ENCODE results near the gene C3orf62. TPM values are rescaled to one million over a fixed set of nuclear protein-coding genes. Genes with fewer than 3 reads are reported as not detected.
"Not testable (repeated sequence)": the region's sequence is repeated elsewhere in the genome, so short reads cannot be mapped to it uniquely, and the experiment has no call there.

C3orf62 gene
- total RNA-seq, 1 donor from 2014 or later, result 10.0 TPM

GRCh38 chr3:49244581-49245205 is 32.3 kb downstream of the C3orf62 start:
- intact Hi-C loops (cut with DNase I), result no loop called here
- Histone ChIP-seq H3K9me3 (no peaks in the 10 kb centered on the region), H3K36me3 (no peaks in the 10 kb centered on the region), H3K27ac (no peak overlapping the region), H3K4me3 (no peak overlapping the region), H3K27me3 (ENCODE audit: low read depth) (no peaks in the 10 kb centered on the region), H3K4me1 (peaks cover 28% of the 10 kb centered on the region)
- TF ChIP-seq, protein P1, sequence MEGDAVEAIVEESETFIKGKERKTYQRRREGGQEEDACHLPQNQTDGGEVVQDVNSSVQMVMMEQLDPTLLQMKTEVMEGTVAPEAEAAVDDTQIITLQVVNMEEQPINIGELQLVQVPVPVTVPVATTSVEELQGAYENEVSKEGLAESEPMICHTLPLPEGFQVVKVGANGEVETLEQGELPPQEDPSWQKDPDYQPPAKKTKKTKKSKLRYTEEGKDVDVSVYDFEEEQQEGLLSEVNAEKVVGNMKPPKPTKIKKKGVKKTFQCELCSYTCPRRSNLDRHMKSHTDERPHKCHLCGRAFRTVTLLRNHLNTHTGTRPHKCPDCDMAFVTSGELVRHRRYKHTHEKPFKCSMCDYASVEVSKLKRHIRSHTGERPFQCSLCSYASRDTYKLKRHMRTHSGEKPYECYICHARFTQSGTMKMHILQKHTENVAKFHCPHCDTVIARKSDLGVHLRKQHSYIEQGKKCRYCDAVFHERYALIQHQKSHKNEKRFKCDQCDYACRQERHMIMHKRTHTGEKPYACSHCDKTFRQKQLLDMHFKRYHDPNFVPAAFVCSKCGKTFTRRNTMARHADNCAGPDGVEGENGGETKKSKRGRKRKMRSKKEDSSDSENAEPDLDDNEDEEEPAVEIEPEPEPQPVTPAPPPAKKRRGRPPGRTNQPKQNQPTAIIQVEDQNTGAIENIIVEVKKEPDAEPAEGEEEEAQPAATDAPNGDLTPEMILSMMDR (IDR thresholded peaks at IDR 0.05), result no peak
- DNase-seq (no peak), ATAC-seq (peak; percentile 25 to 50)

DNA sequence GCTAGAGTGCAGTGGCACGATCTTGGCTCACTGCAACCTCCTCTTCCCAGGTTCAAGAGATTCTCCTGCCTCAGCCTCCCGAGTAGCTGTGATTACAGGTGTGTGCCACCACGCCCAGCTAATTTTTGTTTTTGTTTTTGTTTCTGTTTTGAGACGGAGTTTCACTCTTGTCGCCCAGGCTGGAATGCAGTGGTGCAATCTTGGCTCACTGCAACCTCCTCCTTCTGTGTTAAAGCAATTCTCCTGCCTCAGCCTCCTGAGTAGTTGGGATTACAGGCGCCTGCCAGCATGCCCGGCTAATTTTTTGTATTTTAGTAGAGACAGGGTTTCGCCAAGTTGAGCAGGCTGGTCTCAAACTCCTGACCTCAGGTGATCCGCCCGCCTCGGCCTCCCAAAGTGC is 36.9 kb downstream of the C3orf62 start:
- H3K4me3 ChIP-seq; DNase-seq; H3K36me3 ChIP-seq; ATAC-seq; H3K9me3 ChIP-seq; intact Hi-C loops (cut with DNase I); H3K27me3 ChIP-seq (ENCODE audit: low read depth): not testable (repeated sequence)
- peak overlapping the region; percentile 62 for H3K27ac ChIP-seq
- H3K4me1 ChIP-seq, result peaks cover 18% of the 10 kb centered on the region

DNA sequence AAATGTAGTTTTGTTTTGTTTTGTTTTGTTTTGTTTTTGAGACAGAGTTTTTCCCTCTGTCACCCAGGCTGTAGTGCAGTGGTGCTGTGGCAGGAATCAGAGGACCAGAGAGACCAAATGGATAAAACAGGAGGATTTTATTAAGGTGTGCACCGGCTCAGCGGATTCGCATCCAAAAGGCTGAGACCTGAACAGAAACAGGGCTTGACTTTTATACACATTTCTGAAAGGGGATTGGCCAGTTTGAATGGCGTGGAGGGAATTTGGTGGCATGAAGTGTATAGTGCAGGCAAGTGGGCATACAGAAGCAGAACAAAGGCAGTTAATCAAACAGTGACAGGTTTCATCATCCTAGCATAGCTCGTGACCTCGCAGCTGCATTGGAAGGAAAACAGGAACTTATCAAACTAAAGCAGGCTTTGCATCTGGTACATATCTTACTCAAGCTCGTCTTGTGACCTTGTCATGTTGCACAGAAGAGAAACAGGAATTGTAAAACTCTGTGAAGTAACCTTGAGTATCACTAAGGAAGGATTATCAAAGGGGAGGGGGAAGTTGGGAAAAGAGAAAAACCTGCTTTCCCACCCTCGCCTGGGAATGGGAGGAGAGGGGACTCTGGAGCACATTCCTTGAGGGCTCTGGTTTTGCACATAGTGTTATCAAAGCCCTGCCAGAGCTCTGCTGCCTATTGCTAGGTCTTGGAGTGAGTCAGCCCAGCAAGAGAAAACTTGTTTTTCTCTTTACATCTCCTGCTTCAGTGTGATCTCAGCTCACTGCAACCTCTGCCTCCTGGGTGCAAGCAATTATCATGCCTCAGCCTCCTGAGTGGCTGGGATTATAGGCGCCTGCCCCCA is 38.5 kb downstream of the C3orf62 start:
- Histone ChIP-seq H3K36me3 (no peaks in the 10 kb centered on the region), H3K9me3 (peaks cover 9% of the 10 kb centered on the region), H3K4me1 (peaks cover 14% of the 10 kb centered on the region), H3K4me3 (no peak overlapping the region), H3K27me3 (ENCODE audit: low read depth) (no peaks in the 10 kb centered on the region), H3K27ac (peak overlapping the region; percentile 62)
- TF ChIP-seq, protein P1 (IDR thresholded peaks at IDR 0.05), result no peak
- ATAC-seq (peak; percentile 88 to 94), DNase-seq (no peak)
- intact Hi-C loops (cut with DNase I), result no loop called here

GRCh38 chr3:49237344-49237743 is 39.7 kb downstream of the C3orf62 start:
- DNase-seq (no peak), ATAC-seq (no peak)
- no peaks in the 10 kb centered on the region for H3K27me3 ChIP-seq (ENCODE audit: low read depth)
- TF ChIP-seq, protein P1 (IDR thresholded peaks at IDR 0.05), result no peak
- H3K27ac ChIP-seq, result no peak overlapping the region
- peaks cover 21% of the 10 kb centered on the region for H3K9me3 ChIP-seq
- peaks cover 14% of the 10 kb centered on the region for H3K4me1 ChIP-seq
- no peaks in the 10 kb centered on the region for H3K36me3 ChIP-seq
- H3K4me3 ChIP-seq, result no peak overlapping the region
- intact Hi-C loops (cut with DNase I), result no loop called here

- Histone ChIP-seq H3K27me3 (ENCODE audit: low read depth) (no peaks in the 10 kb centered on the region), H3K27ac (no peak overlapping the region), H3K9me3 (peaks cover 28% of the 10 kb centered on the region), H3K4me1 (peaks cover 14% of the 10 kb centered on the region), H3K4me3 (no peak overlapping the region), H3K36me3 (no peaks in the 10 kb centered on the region)
- ATAC-seq, result no peak
- TF ChIP-seq, protein P1 (IDR thresholded peaks at IDR 0.05), result no peak
- intact Hi-C loops (cut with DNase I), result no loop called here
- no peak for DNase-seq
Observed at GRCh38 chr3:49236226-49236625, 40.8 kb downstream of the C3orf62 start.

DNA sequence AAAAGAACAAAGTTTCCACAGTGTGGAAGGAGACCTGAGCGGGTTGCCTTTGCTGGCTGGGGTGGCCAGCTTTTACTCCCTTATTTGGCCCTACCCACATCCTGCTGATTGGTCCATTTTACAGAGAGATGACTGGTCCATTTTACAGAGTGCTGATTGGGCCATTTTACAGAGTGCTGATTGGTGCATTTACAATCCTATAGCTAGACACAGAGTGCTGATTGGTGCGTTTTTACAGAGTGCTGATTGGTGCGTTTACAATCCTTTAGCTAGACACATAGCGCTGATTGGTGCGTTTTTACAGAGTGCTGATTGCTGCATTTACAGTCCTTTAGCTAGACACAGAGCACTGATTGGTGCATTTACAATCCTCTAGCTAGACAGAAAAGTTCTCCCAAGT is 48.2 kb downstream of the C3orf62 start:
- H3K4me3 ChIP-seq; H3K27me3 ChIP-seq (ENCODE audit: low read depth); H3K27ac ChIP-seq; DNase-seq; H3K36me3 ChIP-seq; ATAC-seq; intact Hi-C loops (cut with DNase I); H3K4me1 ChIP-seq: not testable (repeated sequence)
- H3K9me3 ChIP-seq, result peaks cover 48% of the 10 kb centered on the region
